Subcutaneous abdominal adipose tissue (tissue), 5 donors: ENCODE data around the gene SLC9A2.

ENCODE experiments used
- H3K27ac ChIP-seq: one replicate; pipeline ENCODE4 v1.7.0; 2013; ENCODE audit warnings: low read depth, mild to moderate bottlenecking, inconsistent platforms, low read length, moderate library complexity
- H3K27me3 ChIP-seq, 5 donors: one replicate each; pipeline ENCODE4 v1.7.0; 2013; ENCODE audit warnings: low read length in 5 of 5, inconsistent platforms in 1 of 5; ENCODE audit not compliant: control insufficient read depth in 5 of 5, insufficient read depth in 4 of 5
- H3K36me3 ChIP-seq, 5 donors: one replicate each; pipeline ENCODE4 v1.7.0; 2013; ENCODE audit warnings: low read length in 5 of 5; ENCODE audit not compliant: control insufficient read depth in 5 of 5, insufficient read depth in 5 of 5
- H3K4me1 ChIP-seq, 5 donors: one replicate each; pipeline ENCODE4 v1.7.0; 2013; ENCODE audit warnings: low read length in 5 of 5, mild to moderate bottlenecking in 3 of 5, moderate library complexity in 1 of 5; ENCODE audit not compliant: control insufficient read depth in 5 of 5, insufficient read depth in 5 of 5
- H3K4me3 ChIP-seq, 5 donors: one replicate each; pipeline ENCODE4 v1.7.0; 2013; ENCODE audit warnings: low read length in 5 of 5, low read depth in 1 of 5
- H3K9ac ChIP-seq, 5 donors: one replicate each; pipeline ENCODE4 v1.7.0; 2013; ENCODE audit warnings: low read length in 5 of 5, mild to moderate bottlenecking in 4 of 5, moderate library complexity in 3 of 5
- H3K9me3 ChIP-seq, 5 donors: one replicate each; pipeline ENCODE4 v1.7.0; 2013; ENCODE audit warnings: low read length in 5 of 5; ENCODE audit not compliant: control insufficient read depth in 5 of 5
- donor health status: healthy.
- donor health status: healthy.
- donor health status: healthy.
- donor health status: healthy.
- donor health status: healthy.

The SLC9A2 gene

DNA sequence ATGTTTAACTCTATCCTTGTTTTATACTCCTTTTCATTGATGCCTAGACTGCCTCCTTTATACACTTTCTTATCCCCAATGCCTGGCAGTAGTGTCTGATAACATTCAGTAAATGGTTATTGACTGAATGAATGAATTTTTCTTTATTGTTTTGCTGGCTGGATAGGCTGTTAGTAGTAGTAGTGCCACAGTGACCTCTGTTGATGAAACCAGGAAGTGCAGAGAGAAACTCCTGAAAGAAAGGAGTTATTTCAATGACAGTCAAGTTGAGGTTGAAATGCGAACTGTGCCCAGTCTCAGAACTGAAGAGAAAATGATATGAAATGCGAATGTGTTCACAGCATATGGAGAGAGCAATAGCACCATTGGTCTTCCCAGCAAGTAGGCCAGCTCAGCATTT, 26.8 kb upstream of the SLC9A2 start:
- Histone ChIP-seq H3K36me3 (no peaks in the 10 kb centered on the region), H3K27ac (no peak overlapping the region), H3K4me3 (no peak overlapping the region), H3K4me1 (no peaks in the 10 kb centered on the region), H3K27me3 (no peaks in the 10 kb centered on the region), H3K9ac (no peak overlapping the region), H3K9me3 (no peaks in the 10 kb centered on the region)

DNA sequence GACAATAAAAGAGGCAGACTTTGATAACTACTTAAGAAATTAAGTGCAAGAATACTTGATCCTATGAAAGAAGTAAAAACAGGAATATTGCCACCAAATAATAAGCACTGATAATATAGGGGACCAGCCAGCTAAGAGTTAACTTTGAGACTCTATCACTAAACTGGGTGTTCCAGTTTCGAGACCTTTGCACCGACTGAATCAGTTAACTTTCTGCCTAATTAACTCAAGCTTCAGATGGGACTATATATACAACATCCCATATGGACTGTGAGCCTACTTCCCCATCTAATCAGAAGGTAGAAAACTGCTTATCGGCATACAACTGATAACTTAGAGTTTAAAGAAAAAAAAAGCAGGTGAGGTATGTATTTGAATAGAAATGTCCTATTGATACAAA, 25.8 kb upstream of the SLC9A2 start:
- Histone ChIP-seq H3K9me3 (no peaks in the 10 kb centered on the region), H3K4me3 (no peak overlapping the region), H3K4me1 (no peaks in the 10 kb centered on the region), H3K9ac (no peak overlapping the region), H3K27ac (no peak overlapping the region), H3K36me3 (no peaks in the 10 kb centered on the region), H3K27me3 (no peaks in the 10 kb centered on the region)

DNA sequence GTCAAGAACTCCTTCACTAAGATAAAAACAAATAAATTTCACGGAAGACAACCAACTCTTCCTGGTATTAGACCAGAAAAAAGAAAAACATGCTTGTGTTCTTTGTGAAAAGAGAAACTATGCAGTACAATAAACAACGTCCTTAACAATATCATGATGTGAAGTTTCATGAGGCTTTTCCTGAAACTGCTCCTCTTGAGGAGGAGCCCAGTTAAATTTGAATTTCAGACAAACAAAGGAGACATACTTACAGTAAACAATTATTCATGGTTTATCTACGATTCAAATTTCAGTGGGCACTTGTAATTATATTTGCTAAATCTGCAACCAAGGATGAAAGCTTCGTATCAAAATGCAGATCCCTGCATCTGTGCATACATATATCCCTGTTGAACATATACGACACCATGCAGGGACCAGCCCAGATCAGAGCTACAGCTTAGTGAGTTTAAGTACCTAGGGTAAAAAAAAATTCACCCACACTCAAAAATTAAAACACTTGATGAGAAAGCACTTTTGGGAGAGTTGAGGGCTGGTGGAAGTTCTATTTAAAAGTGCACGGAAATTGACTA, 24.8 kb upstream of the SLC9A2 start:
- H3K9ac ChIP-seq: no peak overlapping the region
- no peaks in the 10 kb centered on the region for H3K36me3 ChIP-seq
- H3K4me1 ChIP-seq: no peaks in the 10 kb centered on the region
- H3K27me3 ChIP-seq: no peaks in the 10 kb centered on the region
- H3K9me3 ChIP-seq: no peaks in the 10 kb centered on the region
- H3K4me3 ChIP-seq: no peak overlapping the region
- H3K27ac ChIP-seq: no peak overlapping the region

DNA sequence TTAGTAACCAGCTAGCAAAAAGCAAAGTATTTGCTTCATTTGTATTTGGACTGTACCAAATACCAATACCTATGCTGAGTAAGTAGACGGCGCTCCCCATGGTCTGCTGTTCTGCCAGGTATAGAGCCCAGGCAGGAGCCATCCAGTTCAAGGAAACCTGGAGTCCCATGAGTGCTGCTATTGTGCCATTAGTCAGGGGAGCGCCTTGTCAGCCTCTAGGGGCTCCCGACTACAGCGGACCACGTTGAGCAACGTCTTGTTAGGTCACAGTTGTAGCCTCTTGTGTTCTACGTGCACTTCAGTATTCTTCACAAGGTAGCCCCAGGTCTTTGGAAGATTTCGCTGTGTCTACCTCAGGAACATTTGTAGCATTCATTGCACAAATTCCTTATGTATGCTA, 21.6 kb upstream of the SLC9A2 start:
- no peak overlapping the region for H3K27ac ChIP-seq
- H3K4me3 ChIP-seq: no peak overlapping the region
- H3K36me3 ChIP-seq: no peaks in the 10 kb centered on the region
- H3K9ac ChIP-seq: no peak overlapping the region
- H3K9me3 ChIP-seq: no peaks in the 10 kb centered on the region
- H3K27me3 ChIP-seq: no peaks in the 10 kb centered on the region
- no peaks in the 10 kb centered on the region for H3K4me1 ChIP-seq

DNA sequence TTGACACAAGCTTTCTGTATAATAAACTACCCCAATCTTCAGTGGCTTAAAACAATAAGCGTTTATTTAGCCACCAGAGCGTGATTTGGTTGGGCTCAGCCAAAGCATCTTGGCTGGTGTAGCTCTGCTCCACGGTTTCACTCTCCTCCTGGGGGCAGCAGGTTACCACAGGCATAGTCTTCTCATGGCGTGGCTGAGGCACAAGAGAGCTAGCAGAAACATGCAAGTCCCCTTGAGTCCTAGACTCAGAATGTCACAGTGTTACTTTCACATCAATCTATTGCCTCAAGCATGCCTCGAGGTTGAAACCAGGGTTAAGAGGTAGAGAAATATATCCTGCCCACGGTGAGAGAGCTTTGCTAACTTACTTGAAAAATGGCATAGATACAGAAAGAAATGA, 19.9 kb upstream of the SLC9A2 start:
- no peak overlapping the region for H3K4me3 ChIP-seq
- H3K27ac ChIP-seq: no peak overlapping the region
- H3K4me1 ChIP-seq: no peaks in the 10 kb centered on the region
- H3K36me3 ChIP-seq: no peaks in the 10 kb centered on the region
- no peak overlapping the region for H3K9ac ChIP-seq
- no peaks in the 10 kb centered on the region for H3K27me3 ChIP-seq
- H3K9me3 ChIP-seq: no peaks in the 10 kb centered on the region

DNA sequence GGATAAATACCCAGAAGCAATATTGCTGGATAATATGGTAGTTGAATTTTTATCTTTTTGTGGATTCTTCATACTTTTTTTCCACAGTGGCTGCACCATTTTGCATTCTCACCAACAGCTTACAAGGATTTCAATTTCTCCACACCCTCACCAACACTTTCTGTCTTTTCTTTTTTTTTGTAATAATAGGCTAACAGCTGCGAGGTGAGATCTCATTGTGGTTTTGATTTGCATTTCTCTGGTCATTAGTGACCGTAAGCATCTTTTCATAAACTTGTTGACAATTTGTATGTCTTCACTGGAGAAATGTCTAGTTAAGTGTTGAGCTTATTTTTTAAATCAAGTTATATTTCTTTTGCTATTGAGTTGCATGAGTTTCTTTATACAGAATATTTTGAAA, 17.6 kb upstream of the SLC9A2 start:
- Histone ChIP-seq H3K9me3 (no peaks in the 10 kb centered on the region), H3K9ac (no peak overlapping the region), H3K27ac (no peak overlapping the region), H3K27me3 (no peaks in the 10 kb centered on the region), H3K4me1 (no peaks in the 10 kb centered on the region), H3K4me3 (no peak overlapping the region), H3K36me3 (no peaks in the 10 kb centered on the region)

DNA sequence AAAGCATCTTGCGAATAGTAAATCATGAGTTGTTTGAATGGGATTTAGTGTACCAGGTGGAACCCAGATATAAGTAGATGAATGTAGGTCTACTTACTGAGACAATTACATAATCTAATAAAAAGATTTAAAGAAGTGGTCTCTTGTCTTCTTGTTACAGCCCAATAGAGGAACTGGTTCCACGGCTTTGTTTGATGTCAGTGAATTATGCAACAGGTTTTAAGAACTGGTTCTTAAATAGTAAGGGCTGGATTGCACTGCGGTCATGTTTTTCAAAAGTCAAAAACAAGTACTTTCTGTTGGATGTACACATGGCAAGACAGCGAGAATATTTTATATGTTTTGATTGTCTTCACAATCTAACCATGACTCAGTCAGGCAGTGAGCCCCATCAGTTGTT, 15.4 kb upstream of the SLC9A2 start:
- Histone ChIP-seq H3K9ac (no peak overlapping the region), H3K27ac (no peak overlapping the region), H3K27me3 (no peaks in the 10 kb centered on the region), H3K4me1 (no peaks in the 10 kb centered on the region), H3K9me3 (no peaks in the 10 kb centered on the region), H3K4me3 (no peak overlapping the region), H3K36me3 (no peaks in the 10 kb centered on the region)

DNA sequence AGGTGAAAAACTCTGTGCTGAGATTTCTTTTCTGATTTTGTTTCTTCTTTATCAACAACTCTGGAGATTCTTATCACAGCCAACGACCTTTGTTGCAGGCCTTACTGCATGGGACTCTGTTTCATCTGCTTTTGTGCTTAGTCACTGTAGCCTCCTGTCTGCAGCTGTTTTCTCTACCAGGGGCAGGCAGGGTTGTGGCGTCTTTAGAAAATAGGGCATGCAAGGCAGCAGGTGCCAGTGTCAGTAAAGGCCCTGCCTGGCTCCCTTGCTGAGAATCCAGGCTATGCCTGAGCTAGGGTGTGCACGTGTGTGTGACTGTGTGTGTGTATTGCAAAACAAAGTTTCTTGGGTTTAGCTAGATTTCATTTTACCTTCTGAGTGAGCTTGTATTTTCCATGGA, 14.6 kb upstream of the SLC9A2 start:
- no peaks in the 10 kb centered on the region for H3K27me3 ChIP-seq
- no peaks in the 10 kb centered on the region for H3K36me3 ChIP-seq
- H3K27ac ChIP-seq: no peak overlapping the region
- H3K9me3 ChIP-seq: no peaks in the 10 kb centered on the region
- no peak overlapping the region for H3K9ac ChIP-seq
- H3K4me3 ChIP-seq: no peak overlapping the region
- H3K4me1 ChIP-seq: no peaks in the 10 kb centered on the region

DNA sequence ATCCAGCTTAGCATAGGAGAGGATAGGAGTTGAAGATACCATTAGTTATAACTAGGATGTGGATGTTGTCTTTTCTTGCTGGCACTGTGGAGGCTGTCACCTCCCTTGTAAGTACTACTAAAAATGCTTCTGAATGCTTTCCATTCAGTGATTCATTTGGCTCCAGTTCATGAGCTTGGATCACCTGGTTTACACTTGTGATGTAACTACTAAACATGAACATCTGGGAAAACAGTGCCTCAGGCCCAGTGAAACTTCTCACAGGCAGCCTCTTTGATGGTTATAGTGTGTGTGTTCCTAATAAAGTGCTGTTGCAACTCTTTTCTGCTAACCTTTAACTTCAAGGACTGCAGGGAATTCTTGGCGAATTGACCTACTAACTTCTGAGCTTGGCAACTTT, 13.0 kb upstream of the SLC9A2 start:
- Histone ChIP-seq H3K4me1 (no peaks in the 10 kb centered on the region), H3K4me3 (no peak overlapping the region), H3K9me3 (no peaks in the 10 kb centered on the region), H3K36me3 (no peaks in the 10 kb centered on the region), H3K27me3 (no peaks in the 10 kb centered on the region), H3K9ac (no peak overlapping the region), H3K27ac (no peak overlapping the region)

DNA sequence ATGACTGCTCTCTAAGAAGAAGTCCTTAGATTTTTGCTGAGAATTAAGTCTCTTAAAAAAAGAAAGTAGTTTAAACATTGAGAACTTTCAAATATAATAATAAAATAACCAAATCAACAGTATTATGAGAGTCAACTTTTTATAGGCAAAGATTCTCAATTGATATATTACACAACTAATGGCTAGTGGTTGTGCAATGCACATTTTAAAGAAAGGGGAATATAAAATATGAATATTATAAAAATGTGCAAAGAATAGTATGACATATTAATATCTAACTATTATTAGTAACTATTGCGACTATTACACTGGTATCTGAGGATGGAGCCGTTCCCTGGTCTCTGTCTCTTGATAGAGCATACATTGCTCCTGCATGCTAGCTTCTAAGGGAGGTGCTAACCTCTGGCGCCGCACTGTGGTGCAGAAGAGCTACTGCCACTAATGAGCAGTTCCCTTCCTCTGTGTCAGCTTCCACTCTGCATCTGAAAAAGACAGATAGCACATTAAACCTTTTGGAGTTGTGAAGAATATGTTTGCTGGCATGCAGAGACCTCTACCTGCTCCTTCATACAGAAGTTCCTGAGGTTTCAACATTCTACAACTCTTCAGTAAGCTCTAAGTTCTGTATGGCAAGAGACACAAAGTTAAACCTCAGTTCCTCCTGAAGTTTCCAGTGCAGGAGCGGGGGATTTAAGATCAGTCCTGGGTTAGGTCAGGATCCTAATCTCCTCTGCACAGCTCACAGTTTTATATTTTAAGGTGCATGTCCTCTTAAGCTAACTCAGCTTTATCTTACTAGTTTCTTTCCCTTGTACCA, 3.5 kb upstream of the SLC9A2 start:
- Histone ChIP-seq H3K4me1 (peaks cover 0 to 18% (median 16%) of the 10 kb centered on the region in 5 donors), H3K9me3 (no peaks in the 10 kb centered on the region), H3K9ac (no peak overlapping the region), H3K4me3 (no peak overlapping the region), H3K27ac (no peak overlapping the region), H3K36me3 (no peaks in the 10 kb centered on the region), H3K27me3 (peaks cover 11 to 32% (median 20%) of the 10 kb centered on the region in 5 donors)
